Measurements from ENCODE around the gene GPC6. TPM values are rescaled to one million over a fixed set of nuclear protein-coding genes. Genes with fewer than 3 reads are reported as not detected.

GPC6 gene
- total RNA-seq, 1 donor, result 77.8 TPM

GRCh38 chr13:93963266-93964145 is 736.9 kb downstream of the GPC6 start:
- no peak overlapping the region for H3K4me3 ChIP-seq (ENCODE audit: insufficient read depth, low read length)
- H4K20me1 ChIP-seq (ENCODE audit: insufficient read depth, low read length), result no peaks in the 10 kb centered on the region
- H3K4me1 ChIP-seq (ENCODE audit: insufficient read depth, low read length), result peaks cover 9% of the 10 kb centered on the region
- H3K9me3 ChIP-seq (ENCODE audit: low read depth, low read length), result no peaks in the 10 kb centered on the region
- DNase-seq (ENCODE audit: insufficient read length, low spot score, missing footprints), result no peak
- no peaks in the 10 kb centered on the region for H3K36me3 ChIP-seq (ENCODE audit: insufficient read depth, low read length)
- peak overlapping the region; percentile 14 for H3K4me2 ChIP-seq (ENCODE audit: insufficient read depth, low read length)
- no peak overlapping the region for H2AFZ ChIP-seq (ENCODE audit: low read length)
- no peak for TF ChIP-seq CTCF (IDR thresholded peaks at IDR 0.05; ENCODE audit: extremely low read depth, low read depth, low read length)
- H3K79me2 ChIP-seq (ENCODE audit: insufficient read depth, low read length), result no peaks in the 10 kb centered on the region
- no peaks in the 10 kb centered on the region for H3K27me3 ChIP-seq (ENCODE audit: insufficient read depth, low read length)
- no peak overlapping the region for H3K27ac ChIP-seq (ENCODE audit: low read depth, low read length)

GRCh38 chr13:93964146-93964512 is 737.5 kb downstream of the GPC6 start:
- H3K9me3 ChIP-seq (ENCODE audit: low read depth, low read length), result no peaks in the 10 kb centered on the region
- H3K27ac ChIP-seq (ENCODE audit: low read depth, low read length), result no peak overlapping the region
- no peaks in the 10 kb centered on the region for H3K79me2 ChIP-seq (ENCODE audit: insufficient read depth, low read length)
- H2AFZ ChIP-seq (ENCODE audit: low read length), result no peak overlapping the region
- no peaks in the 10 kb centered on the region for H4K20me1 ChIP-seq (ENCODE audit: insufficient read depth, low read length)
- DNase-seq (ENCODE audit: insufficient read length, low spot score, missing footprints), result peak; percentile 62
- TF ChIP-seq CTCF (IDR thresholded peaks at IDR 0.05; ENCODE audit: extremely low read depth, low read depth, low read length), result no peak
- H3K27me3 ChIP-seq (ENCODE audit: insufficient read depth, low read length), result no peaks in the 10 kb centered on the region
- H3K4me1 ChIP-seq (ENCODE audit: insufficient read depth, low read length), result peaks cover 9% of the 10 kb centered on the region
- H3K4me3 ChIP-seq (ENCODE audit: insufficient read depth, low read length), result no peak overlapping the region
- H3K36me3 ChIP-seq (ENCODE audit: insufficient read depth, low read length), result no peaks in the 10 kb centered on the region
- no peak overlapping the region for H3K4me2 ChIP-seq (ENCODE audit: insufficient read depth, low read length)

GRCh38 chr13:93965587-93965986 is 739.0 kb downstream of the GPC6 start:
- Histone ChIP-seq H4K20me1 (ENCODE audit: insufficient read depth, low read length) (no peaks in the 10 kb centered on the region), H3K36me3 (ENCODE audit: insufficient read depth, low read length) (no peaks in the 10 kb centered on the region), H3K4me2 (ENCODE audit: insufficient read depth, low read length) (no peak overlapping the region), H3K79me2 (ENCODE audit: insufficient read depth, low read length) (no peaks in the 10 kb centered on the region), H2AFZ (ENCODE audit: low read length) (no peak overlapping the region), H3K27me3 (ENCODE audit: insufficient read depth, low read length) (no peaks in the 10 kb centered on the region), H3K9me3 (ENCODE audit: low read depth, low read length) (no peaks in the 10 kb centered on the region), H3K4me1 (ENCODE audit: insufficient read depth, low read length) (peaks cover 9% of the 10 kb centered on the region), H3K27ac (ENCODE audit: low read depth, low read length) (no peak overlapping the region), H3K4me3 (ENCODE audit: insufficient read depth, low read length) (no peak overlapping the region)
- DNase-seq (ENCODE audit: insufficient read length, low spot score, missing footprints), result no peak
- no peak for TF ChIP-seq CTCF (IDR thresholded peaks at IDR 0.05; ENCODE audit: extremely low read depth, low read depth, low read length)

- DNase-seq (ENCODE audit: insufficient read length, low spot score, missing footprints), result no peak
- no peak overlapping the region for H3K27ac ChIP-seq (ENCODE audit: low read depth, low read length)
- TF ChIP-seq CTCF (IDR thresholded peaks at IDR 0.05; ENCODE audit: extremely low read depth, low read depth, low read length), result no peak
These were observed 739.8 kb downstream of the GPC6 start for GRCh38 chr13:93966267-93966936.

More at GRCh38 chr13:93966267-93966936, 739.8 kb downstream of the GPC6 start:
- no peak overlapping the region for H3K4me3 ChIP-seq (ENCODE audit: insufficient read depth, low read length)
- H3K36me3 ChIP-seq (ENCODE audit: insufficient read depth, low read length), result no peaks in the 10 kb centered on the region
- H3K4me1 ChIP-seq (ENCODE audit: insufficient read depth, low read length), result peaks cover 9% of the 10 kb centered on the region
- no peak overlapping the region for H2AFZ ChIP-seq (ENCODE audit: low read length)
- no peaks in the 10 kb centered on the region for H4K20me1 ChIP-seq (ENCODE audit: insufficient read depth, low read length)
- no peaks in the 10 kb centered on the region for H3K79me2 ChIP-seq (ENCODE audit: insufficient read depth, low read length)
- no peaks in the 10 kb centered on the region for H3K27me3 ChIP-seq (ENCODE audit: insufficient read depth, low read length)
- no peaks in the 10 kb centered on the region for H3K9me3 ChIP-seq (ENCODE audit: low read depth, low read length)
- H3K4me2 ChIP-seq (ENCODE audit: insufficient read depth, low read length), result no peak overlapping the region

Measured in osteoblast (primary cell).